GM12891 (cell line): ENCODE results near the gene TCF15.

ENCODE experiments used
- POLR2A ChIP-seq: IDR thresholded peaks from 2 replicates; pipeline ENCODE4 v1.6.1; 2011; ENCODE audit warnings: low read depth, low read length, control low read depth
- POLR2AphosphoS5 ChIP-seq: IDR thresholded peaks from 2 replicates; pipeline ENCODE4 v1.6.1; 2011; ENCODE audit warnings: low read depth, low read length, control low read depth
- TAF1 ChIP-seq: IDR thresholded peaks from 2 replicates; pipeline ENCODE4 v1.6.1; 2011; ENCODE audit warnings: low read depth, low read length, control low read depth

- TF ChIP-seq TAF1 (no peak), POLR2AphosphoS5 (no peak), POLR2A (no peak)
Observed at GRCh38 chr20:621125-621756, 11.1 kb upstream of the TCF15 start.
